ENCODE measurements around the gene SCCPDH.

SCCPDH gene

GRCh38 chr1:246814890-246815289 lies 90.7 kb downstream of the SCCPDH start:
- Histone ChIP-seq H3K4me2 (ENCODE audit: low read length) (no peak overlapping the region), H3K36me3 (ENCODE audit: control insufficient read depth, low read length) (no peaks in the 10 kb centered on the region)

GRCh38 chr1:246815693-246816270 lies 91.6 kb downstream of the SCCPDH start:
- Histone ChIP-seq H3K4me3 (ENCODE audit: low read length) (no peak overlapping the region), H3K4me2 (ENCODE audit: low read length) (no peak overlapping the region), H3K9me2 (replicated peaks; ENCODE audit: control insufficient read depth, low read length) (no peaks in the 10 kb centered on the region), H3K9me3 (ENCODE audit: control insufficient read depth, insufficient read depth, low read length) (peaks cover 3% of the 10 kb centered on the region; the same call in 1 of the 2 replicates), H3K27ac (ENCODE audit: low read depth, low read length) (no peak overlapping the region), H4K20me1 (ENCODE audit: control insufficient read depth, insufficient read depth, low read depth, low read length) (no peaks in the 10 kb centered on the region), H3K36me3 (ENCODE audit: control insufficient read depth, low read length) (no peaks in the 10 kb centered on the region), H3F3A (ENCODE audit: control insufficient read depth, insufficient read depth) (no peaks in the 10 kb centered on the region), H3K4me1 (ENCODE audit: control insufficient read depth, low read length) (no peaks in the 10 kb centered on the region), H3K27me3 (ENCODE audit: control insufficient read depth, low read length) (no peaks in the 10 kb centered on the region; the same call in 1 of the 2 replicates), H3K79me2 (ENCODE audit: control insufficient read depth, low read length) (no peaks in the 10 kb centered on the region)
- TF ChIP-seq EZH2phosphoT487 (IDR thresholded peaks at IDR 0.05; ENCODE audit: borderline replicate concordance, low read length) (no peak), CTCF (IDR thresholded peaks at IDR 0.05; ENCODE audit: low read depth, low read length, poor library complexity, severe bottlenecking) (no peak)

More at GRCh38 chr1:246814890-246815289, 90.7 kb downstream of the SCCPDH start:
- H3K4me3 ChIP-seq (ENCODE audit: low read length), result no peak overlapping the region
- no peaks in the 10 kb centered on the region for H3K27me3 ChIP-seq (ENCODE audit: control insufficient read depth, low read length)
- H3K79me2 ChIP-seq (ENCODE audit: control insufficient read depth, low read length), result no peaks in the 10 kb centered on the region
- TF ChIP-seq EZH2phosphoT487 (IDR thresholded peaks at IDR 0.05; ENCODE audit: borderline replicate concordance, low read length), result no peak
- TF ChIP-seq CTCF (IDR thresholded peaks at IDR 0.05; ENCODE audit: low read depth, low read length, poor library complexity, severe bottlenecking), result no peak
- peaks cover 3% of the 10 kb centered on the region; the same call in 1 of the 2 replicates for H3K9me3 ChIP-seq (ENCODE audit: control insufficient read depth, insufficient read depth, low read length)
- no peaks in the 10 kb centered on the region for H3F3A ChIP-seq (ENCODE audit: control insufficient read depth, insufficient read depth)
- no peaks in the 10 kb centered on the region for H3K9me2 ChIP-seq (replicated peaks; ENCODE audit: control insufficient read depth, low read length)
- H3K4me1 ChIP-seq (ENCODE audit: control insufficient read depth, low read length), result no peaks in the 10 kb centered on the region
- H4K20me1 ChIP-seq (ENCODE audit: control insufficient read depth, insufficient read depth, low read depth, low read length), result no peaks in the 10 kb centered on the region
- no peak overlapping the region for H3K27ac ChIP-seq (ENCODE audit: low read depth, low read length)
